ENCODE data around the gene THADA.

DNA sequence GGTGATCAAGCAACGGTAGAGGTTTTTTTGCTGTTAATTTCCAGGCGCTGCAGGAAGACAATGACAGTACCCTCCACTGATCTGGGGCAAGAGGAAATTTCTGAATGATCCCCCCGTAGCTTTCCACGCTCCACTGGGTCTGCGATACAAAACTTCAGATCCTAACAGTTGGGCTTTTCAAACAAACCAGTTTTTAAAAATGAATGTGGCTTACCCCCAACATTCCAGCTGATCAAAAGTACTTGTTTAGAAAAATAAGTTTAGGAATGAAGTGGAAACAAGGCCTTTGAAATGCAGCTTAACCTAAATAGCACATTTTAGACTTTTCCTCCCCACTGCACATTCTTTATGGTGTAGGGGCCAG, 375.1 kb downstream of the THADA start:
- TF ChIP-seq, protein P1, sequence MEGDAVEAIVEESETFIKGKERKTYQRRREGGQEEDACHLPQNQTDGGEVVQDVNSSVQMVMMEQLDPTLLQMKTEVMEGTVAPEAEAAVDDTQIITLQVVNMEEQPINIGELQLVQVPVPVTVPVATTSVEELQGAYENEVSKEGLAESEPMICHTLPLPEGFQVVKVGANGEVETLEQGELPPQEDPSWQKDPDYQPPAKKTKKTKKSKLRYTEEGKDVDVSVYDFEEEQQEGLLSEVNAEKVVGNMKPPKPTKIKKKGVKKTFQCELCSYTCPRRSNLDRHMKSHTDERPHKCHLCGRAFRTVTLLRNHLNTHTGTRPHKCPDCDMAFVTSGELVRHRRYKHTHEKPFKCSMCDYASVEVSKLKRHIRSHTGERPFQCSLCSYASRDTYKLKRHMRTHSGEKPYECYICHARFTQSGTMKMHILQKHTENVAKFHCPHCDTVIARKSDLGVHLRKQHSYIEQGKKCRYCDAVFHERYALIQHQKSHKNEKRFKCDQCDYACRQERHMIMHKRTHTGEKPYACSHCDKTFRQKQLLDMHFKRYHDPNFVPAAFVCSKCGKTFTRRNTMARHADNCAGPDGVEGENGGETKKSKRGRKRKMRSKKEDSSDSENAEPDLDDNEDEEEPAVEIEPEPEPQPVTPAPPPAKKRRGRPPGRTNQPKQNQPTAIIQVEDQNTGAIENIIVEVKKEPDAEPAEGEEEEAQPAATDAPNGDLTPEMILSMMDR (IDR thresholded peaks at IDR 0.05; ENCODE audit: insufficient read depth, low read length), result no peak
- no peak for TF ChIP-seq POLR2AphosphoS5 (IDR thresholded peaks at IDR 0.05; ENCODE audit: low read depth)

Data from HL-60 (cell line).